ENCODE measurements around the gene RNF220. TPM values are rescaled to one million over a fixed set of nuclear protein-coding genes. Genes with fewer than 3 reads are reported as not detected.
"Not testable (repeated sequence)": the region's sequence is repeated elsewhere in the genome, so short reads cannot be mapped to it uniquely, and the experiment has no call there.

The RNF220 gene
- total RNA-seq, 6 donors from 2014 or later: 77.7 to 114 (median 91.1) TPM

- no peaks in the 10 kb centered on the region for H3K27me3 ChIP-seq
- no peaks in the 10 kb centered on the region for H3K9me3 ChIP-seq
- ATAC-seq (ENCODE audit: low FRiP score in 2 of 2) (peak; percentile 40 to 68), DNase-seq (peak in 1 of 2 donors; percentile 48)
- no peak overlapping the region for H3K27ac ChIP-seq
- no peak overlapping the region for H3K4me3 ChIP-seq
- H3K36me3 ChIP-seq: no peaks in the 10 kb centered on the region
- TF ChIP-seq EP300 (IDR thresholded peaks at IDR 0.05) (no peak), POLR2A (IDR thresholded peaks at IDR 0.05) (no peak), POLR2AphosphoS5 (IDR thresholded peaks at IDR 0.05) (no peak)
- TF ChIP-seq, protein P1, sequence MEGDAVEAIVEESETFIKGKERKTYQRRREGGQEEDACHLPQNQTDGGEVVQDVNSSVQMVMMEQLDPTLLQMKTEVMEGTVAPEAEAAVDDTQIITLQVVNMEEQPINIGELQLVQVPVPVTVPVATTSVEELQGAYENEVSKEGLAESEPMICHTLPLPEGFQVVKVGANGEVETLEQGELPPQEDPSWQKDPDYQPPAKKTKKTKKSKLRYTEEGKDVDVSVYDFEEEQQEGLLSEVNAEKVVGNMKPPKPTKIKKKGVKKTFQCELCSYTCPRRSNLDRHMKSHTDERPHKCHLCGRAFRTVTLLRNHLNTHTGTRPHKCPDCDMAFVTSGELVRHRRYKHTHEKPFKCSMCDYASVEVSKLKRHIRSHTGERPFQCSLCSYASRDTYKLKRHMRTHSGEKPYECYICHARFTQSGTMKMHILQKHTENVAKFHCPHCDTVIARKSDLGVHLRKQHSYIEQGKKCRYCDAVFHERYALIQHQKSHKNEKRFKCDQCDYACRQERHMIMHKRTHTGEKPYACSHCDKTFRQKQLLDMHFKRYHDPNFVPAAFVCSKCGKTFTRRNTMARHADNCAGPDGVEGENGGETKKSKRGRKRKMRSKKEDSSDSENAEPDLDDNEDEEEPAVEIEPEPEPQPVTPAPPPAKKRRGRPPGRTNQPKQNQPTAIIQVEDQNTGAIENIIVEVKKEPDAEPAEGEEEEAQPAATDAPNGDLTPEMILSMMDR (IDR thresholded peaks at IDR 0.05): no peak
- WGBS, 2 donors: 69 to 80% methylated on average over 7 of the region's 7 CpGs
- H3K4me1 ChIP-seq: peaks cover 0 to 4% (median 2%) of the 10 kb centered on the region in 4 donors
Measured at GRCh38 chr1:44696789-44697345, 291.8 kb downstream of the RNF220 start.

DNA sequence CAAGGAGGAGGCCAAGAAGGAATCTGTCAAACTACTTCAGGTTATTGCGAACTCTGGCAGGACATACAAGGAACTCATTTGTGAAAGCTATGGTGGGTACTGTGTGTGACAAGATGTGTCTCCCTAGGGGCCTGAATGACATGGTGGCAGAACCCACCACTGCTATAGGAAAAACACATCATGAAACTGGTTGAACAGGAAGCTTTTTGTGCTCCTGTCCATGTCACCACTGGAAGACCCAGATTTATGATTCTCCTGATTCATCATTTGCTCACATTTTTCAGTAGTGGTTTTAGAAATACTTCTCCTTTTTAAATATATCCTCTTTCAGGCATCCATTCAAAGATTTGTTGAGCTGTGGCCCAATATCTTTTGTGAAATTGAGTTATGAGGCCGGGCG lies 293.1 kb downstream of the RNF220 start:
- Histone ChIP-seq H3K9me3 (no peaks in the 10 kb centered on the region), H3K27me3 (no peaks in the 10 kb centered on the region), H3K36me3 (no peaks in the 10 kb centered on the region), H3K4me3 (no peak overlapping the region), H3K4me1 (peaks cover 0 to 4% (median 2%) of the 10 kb centered on the region in 4 donors), H3K27ac (no peak overlapping the region)
- TF ChIP-seq POLR2AphosphoS5 (IDR thresholded peaks at IDR 0.05) (no peak), EP300 (IDR thresholded peaks at IDR 0.05) (no peak), POLR2A (IDR thresholded peaks at IDR 0.05) (no peak)
- TF ChIP-seq, protein P1 (IDR thresholded peaks at IDR 0.05): no peak
- no peak for ATAC-seq (ENCODE audit: low FRiP score in 2 of 2)
- 75 to 81% methylated on average over 3 of the region's 3 CpGs for WGBS, 2 donors
- no peak for DNase-seq

DNA sequence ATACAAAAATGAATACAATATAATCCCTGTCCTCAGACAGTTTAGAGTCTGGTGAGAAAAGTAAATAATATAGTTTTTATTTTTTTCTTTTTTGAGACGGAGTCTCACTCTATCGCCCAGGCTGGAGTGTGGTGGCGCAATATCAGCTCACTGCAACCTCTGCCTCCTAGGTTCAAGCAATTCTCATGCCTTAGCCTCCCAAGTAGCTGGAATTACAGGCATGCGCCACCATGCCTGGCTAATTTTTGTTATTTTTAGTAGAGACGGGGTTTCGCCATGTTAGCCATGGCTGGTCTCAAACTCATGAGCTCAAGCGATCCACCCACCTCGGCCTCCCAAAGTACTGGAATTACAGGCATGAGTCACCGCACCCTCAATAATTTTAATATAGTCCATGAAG lies 294.3 kb downstream of the RNF220 start:
- not testable (repeated sequence) for H3K27ac ChIP-seq; H3K4me1 ChIP-seq; H3K4me3 ChIP-seq; H3K36me3 ChIP-seq; ATAC-seq (ENCODE audit: low FRiP score in 2 of 2); DNase-seq; H3K27me3 ChIP-seq; H3K9me3 ChIP-seq
- WGBS, 2 donors: 84 to 87% methylated on average over 9 of the region's 9 CpGs

- Histone ChIP-seq H3K27me3 (no peaks in the 10 kb centered on the region), H3K36me3 (no peaks in the 10 kb centered on the region), H3K4me1 (peaks cover 0 to 4% (median 2%) of the 10 kb centered on the region in 4 donors), H3K9me3 (no peaks in the 10 kb centered on the region), H3K4me3 (no peak overlapping the region), H3K27ac (no peak overlapping the region)
- ATAC-seq (ENCODE audit: low FRiP score in 2 of 2) (no peak), DNase-seq (no peak)
- TF ChIP-seq, protein P1 (IDR thresholded peaks at IDR 0.05): no peak
- TF ChIP-seq POLR2A (IDR thresholded peaks at IDR 0.05) (no peak), POLR2AphosphoS5 (IDR thresholded peaks at IDR 0.05) (no peak), EP300 (IDR thresholded peaks at IDR 0.05) (no peak)
- 74 to 75% methylated on average over 1 of the region's 1 CpG for WGBS, 2 donors
Measured at GRCh38 chr1:44700573-44700972, 295.5 kb downstream of the RNF220 start.

DNA sequence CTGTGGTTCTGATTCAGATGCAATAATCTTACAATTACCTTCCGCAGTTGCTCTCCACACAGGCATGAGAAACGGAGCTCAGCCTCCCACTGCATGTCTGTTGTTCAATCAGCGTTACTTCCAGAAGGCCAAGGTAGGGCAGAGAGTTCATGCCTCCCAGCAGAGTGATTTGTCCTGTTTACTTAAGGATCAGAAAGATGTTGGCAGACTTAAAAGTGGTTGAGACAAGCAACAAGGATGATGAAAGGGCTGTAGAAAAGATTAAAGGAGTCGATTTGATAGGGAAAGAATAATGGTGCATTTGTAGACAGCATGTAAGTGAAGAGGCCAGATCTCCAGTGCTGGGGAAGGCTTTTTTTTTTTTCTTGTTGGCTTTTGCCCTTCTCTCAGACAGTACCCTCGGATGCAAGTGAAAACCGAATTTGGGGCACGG lies 296.1 kb downstream of the RNF220 start:
- 60 to 66% methylated on average over 7 of the region's 7 CpGs for WGBS, 2 donors
- no peaks in the 10 kb centered on the region for H3K36me3 ChIP-seq
- H3K4me3 ChIP-seq: no peak overlapping the region
- TF ChIP-seq EP300 (IDR thresholded peaks at IDR 0.05) (no peak), POLR2A (IDR thresholded peaks at IDR 0.05) (no peak), POLR2AphosphoS5 (IDR thresholded peaks at IDR 0.05) (no peak)
- TF ChIP-seq, protein P1 (IDR thresholded peaks at IDR 0.05): no peak
- no peaks in the 10 kb centered on the region for H3K27me3 ChIP-seq
- no peak for DNase-seq
- ATAC-seq (ENCODE audit: low FRiP score in 2 of 2): no peak
- H3K27ac ChIP-seq: no peak overlapping the region
- no peaks in the 10 kb centered on the region for H3K9me3 ChIP-seq
- H3K4me1 ChIP-seq: peaks cover 0 to 4% (median 2%) of the 10 kb centered on the region in 4 donors

Small RNAs within 50 kb of the gene (small RNA-seq; reads per million reads assigned to genes)
- 0 reads per million in 4 donors for gene MIR5584
- gene RNU6-369P: 0 reads per million in 4 donors

Other genes starting within 250 kb of the RNF220 start
- 100 to 1,000 TPM in 1 of 6 donors, 10 to 100 TPM in 5; 32.1 to 236 (median 39.7) TPM for gene DMAP1, start 191.8 kb upstream of the RNF220 start, total RNA-seq
- gene ERI3, start 50.0 kb upstream of the RNF220 start, total RNA-seq: 10 to 100 TPM; 27.0 to 43.7 (median 39.3) TPM